Fibroblast of lung (primary cell): ENCODE data around the gene DHX38. TPM values are rescaled to one million over a fixed set of nuclear protein-coding genes. Genes with fewer than 3 reads are reported as not detected.

Experiments used
- DNase-seq, 2 donors: peaks; one replicate each; pipeline versions ENCODE4 v3.0.0 to v3.0.0-alpha.2; 2010; ENCODE audit warnings: low read depth in 2 of 2
- H2AFZ ChIP-seq: 2 replicates; pipeline ENCODE4 v1.5.1; 2012; ENCODE audit warnings: low read length, control low read depth, inconsistent platforms
- H3K27ac ChIP-seq: 2 replicates; pipeline ENCODE4 v1.5.1; 2011; ENCODE audit warnings: low read length, control low read depth; ENCODE audit not compliant: insufficient read depth
- H3K27me3 ChIP-seq: 2 replicates; pipeline ENCODE4 v1.5.1; 2011; ENCODE audit warnings: mild to moderate bottlenecking, low read length; ENCODE audit not compliant: control insufficient read depth, insufficient read depth
- H3K36me3 ChIP-seq: 2 replicates; pipeline ENCODE4 v1.5.1; 2011; ENCODE audit warnings: low read length; ENCODE audit not compliant: control insufficient read depth, insufficient read depth
- H3K4me1 ChIP-seq: 2 replicates; pipeline ENCODE4 v1.5.1; 2011; ENCODE audit warnings: low read length; ENCODE audit not compliant: control insufficient read depth, insufficient read depth; ENCODE audit errors: extremely low read depth
- H3K4me2 ChIP-seq: 2 replicates; pipeline ENCODE4 v1.5.1; 2011; ENCODE audit warnings: low read length, control low read depth; ENCODE audit not compliant: insufficient read depth; ENCODE audit errors: extremely low read depth
- H3K4me3 ChIP-seq, 4 experiments: fragments of 200-600 bp in 1 of 4; sonication (generic) in 1 of 4; replicated peaks in 1 of 4; 2 replicates each; pipeline ENCODE4 v1.5.1; 2011 to 2016; ENCODE audit warnings: low read length in 4 of 4, low read depth in 3 of 4, mild to moderate bottlenecking in 3 of 4, control low read depth in 2 of 4, inconsistent platforms in 1 of 4, mixed read lengths in 1 of 4; ENCODE audit not compliant: insufficient read depth in 1 of 4; ENCODE audit errors: control extremely low read depth in 1 of 4
- H3K79me2 ChIP-seq: 2 replicates; pipeline ENCODE4 v1.5.1; 2012; ENCODE audit warnings: mild to moderate bottlenecking, low read length, inconsistent platforms; ENCODE audit not compliant: control insufficient read depth, insufficient read depth
- H3K9ac ChIP-seq: 2 replicates; pipeline ENCODE4 v1.5.1; 2011; ENCODE audit warnings: mild to moderate bottlenecking, low read length, control low read depth; ENCODE audit not compliant: insufficient read depth
- H3K9me3 ChIP-seq: 2 replicates; pipeline ENCODE4 v1.5.1; 2012; ENCODE audit warnings: low read depth, low read length; ENCODE audit not compliant: control insufficient read depth, insufficient read depth
- H4K20me1 ChIP-seq: 2 replicates; pipeline ENCODE4 v1.5.1; 2011; ENCODE audit warnings: low read length; ENCODE audit not compliant: control insufficient read depth, insufficient read depth; ENCODE audit errors: extremely low read depth
- EZH2 ChIP-seq: IDR thresholded peaks from 2 replicates; pipeline ENCODE4 v1.5.1; 2012; ENCODE audit warnings: low read length, control low read depth, mild to moderate bottlenecking; ENCODE audit errors: missing control alignments
- polyA plus RNA-seq, 2 donors: library from polyadenylated mRNA; depleted of rRNA in 1 of 2; stranded (reverse) in 1 of 2; unstranded in 1 of 2; fragments of >200 nt; gene quantifications; 2 replicates each; pipeline ENCODE4 v1.2.1, GENCODE V29; 2011 to 2012; ENCODE audit warnings: missing spikeins in 1 of 2
- total RNA-seq: library from RNA; depleted of rRNA; stranded (reverse); fragments of >200 nt; gene quantifications from 2 replicates; pipeline ENCODE4 v1.2.1, GENCODE V29; 2014
- TF ChIP-seq, protein P1 (sequence below), 2 donors: IDR thresholded peaks in 1 of 2; conservative IDR thresholded peaks in 1 of 2; 1 replicate in 1 of 2; 2 replicates in 1 of 2; pipeline ENCODE4 v1.5.1; 2011 to 2012; ENCODE audit warnings: low read length in 2 of 2, control low read depth in 1 of 2, inconsistent platforms in 1 of 2, low read depth in 1 of 2, mild to moderate bottlenecking in 1 of 2

Gene DHX38
- total and polyA plus RNA-seq, 2 donors (not counting 1 experiment from before 2014, with no cell fraction given): 31.4 to 80.3 TPM

DNA sequence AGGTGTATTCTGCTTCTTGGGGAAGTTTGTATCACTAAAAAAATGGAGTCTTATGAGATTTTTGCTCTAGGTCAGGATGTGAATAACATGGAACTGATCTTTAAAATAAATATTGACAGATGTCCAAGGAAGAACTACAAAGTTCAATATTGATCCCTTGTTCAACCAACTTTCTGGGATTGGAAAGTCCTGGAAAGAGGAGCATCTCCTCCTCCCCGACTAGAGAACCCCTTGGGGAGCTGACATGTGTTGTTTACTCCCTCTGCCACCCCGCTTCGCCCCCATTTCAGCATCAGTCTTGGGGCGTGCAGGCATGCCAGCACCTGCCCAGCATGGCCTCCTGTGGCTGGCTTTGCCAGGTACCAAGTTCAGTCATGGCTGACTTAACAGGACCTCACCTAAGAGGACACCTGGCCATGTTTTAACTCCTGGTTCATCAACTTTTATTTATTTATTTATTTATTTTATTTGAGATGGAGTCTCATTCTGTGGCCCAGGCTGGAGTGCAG is 44.5 kb downstream of the DHX38 start:
- Histone ChIP-seq H3K79me2 (no peaks in the 10 kb centered on the region), H2AFZ (no peak overlapping the region), H3K4me2 (no peak overlapping the region), H3K4me3 (no peak overlapping the region), H3K27ac (no peak overlapping the region), H3K27me3 (no peaks in the 10 kb centered on the region), H3K9me3 (no peaks in the 10 kb centered on the region), H4K20me1 (no peaks in the 10 kb centered on the region), H3K4me1 (no peaks in the 10 kb centered on the region), H3K36me3 (no peaks in the 10 kb centered on the region), H3K9ac (no peak overlapping the region)
- TF ChIP-seq, protein P1, sequence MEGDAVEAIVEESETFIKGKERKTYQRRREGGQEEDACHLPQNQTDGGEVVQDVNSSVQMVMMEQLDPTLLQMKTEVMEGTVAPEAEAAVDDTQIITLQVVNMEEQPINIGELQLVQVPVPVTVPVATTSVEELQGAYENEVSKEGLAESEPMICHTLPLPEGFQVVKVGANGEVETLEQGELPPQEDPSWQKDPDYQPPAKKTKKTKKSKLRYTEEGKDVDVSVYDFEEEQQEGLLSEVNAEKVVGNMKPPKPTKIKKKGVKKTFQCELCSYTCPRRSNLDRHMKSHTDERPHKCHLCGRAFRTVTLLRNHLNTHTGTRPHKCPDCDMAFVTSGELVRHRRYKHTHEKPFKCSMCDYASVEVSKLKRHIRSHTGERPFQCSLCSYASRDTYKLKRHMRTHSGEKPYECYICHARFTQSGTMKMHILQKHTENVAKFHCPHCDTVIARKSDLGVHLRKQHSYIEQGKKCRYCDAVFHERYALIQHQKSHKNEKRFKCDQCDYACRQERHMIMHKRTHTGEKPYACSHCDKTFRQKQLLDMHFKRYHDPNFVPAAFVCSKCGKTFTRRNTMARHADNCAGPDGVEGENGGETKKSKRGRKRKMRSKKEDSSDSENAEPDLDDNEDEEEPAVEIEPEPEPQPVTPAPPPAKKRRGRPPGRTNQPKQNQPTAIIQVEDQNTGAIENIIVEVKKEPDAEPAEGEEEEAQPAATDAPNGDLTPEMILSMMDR (conservative IDR thresholded peaks at IDR 0.05 in 1 of 2, IDR thresholded peaks at IDR 0.05 in 1 of 2; ENCODE audit: low read depth in 1 of 2, low read length in 2 of 2): no peak
- no peak for TF ChIP-seq EZH2
- no peak for DNase-seq

- no peak overlapping the region for H3K4me2 ChIP-seq
- H3K4me3 ChIP-seq: no peak overlapping the region
- no peaks in the 10 kb centered on the region for H3K4me1 ChIP-seq
- H3K9me3 ChIP-seq: no peaks in the 10 kb centered on the region
- no peaks in the 10 kb centered on the region for H3K36me3 ChIP-seq
- H3K9ac ChIP-seq: no peak overlapping the region
- no peak for DNase-seq
- H3K27ac ChIP-seq: no peak overlapping the region
- H3K79me2 ChIP-seq: no peaks in the 10 kb centered on the region
- TF ChIP-seq EZH2: no peak
- TF ChIP-seq, protein P1 (conservative IDR thresholded peaks at IDR 0.05 in 1 of 2, IDR thresholded peaks at IDR 0.05 in 1 of 2; ENCODE audit: low read depth in 1 of 2, low read length in 2 of 2): no peak
- H4K20me1 ChIP-seq: no peaks in the 10 kb centered on the region
- no peak overlapping the region for H2AFZ ChIP-seq
- no peaks in the 10 kb centered on the region for H3K27me3 ChIP-seq
These were observed 46.3 kb downstream of the DHX38 start for GRCh38 chr16:72139908-72140307.

DNA sequence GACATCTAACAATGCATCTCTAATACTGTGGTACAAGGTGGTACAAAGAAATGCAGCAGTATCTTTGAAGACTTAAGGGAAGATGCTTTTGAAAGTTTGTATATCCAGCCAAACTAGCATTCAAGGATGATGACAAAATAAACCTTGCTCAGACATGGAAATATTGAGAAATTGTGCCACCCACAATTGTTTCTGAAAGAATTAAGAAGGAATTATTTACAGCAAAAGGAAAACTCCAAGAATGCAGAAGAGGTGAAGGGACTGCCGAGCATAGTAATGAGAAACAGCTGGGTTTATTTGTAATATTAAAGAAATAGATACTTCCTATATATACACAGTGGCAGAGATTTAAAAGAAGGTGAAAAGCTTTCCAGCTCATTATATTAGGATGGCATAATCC is 48.8 kb downstream of the DHX38 start:
- DNase-seq: no peak
- no peaks in the 10 kb centered on the region for H4K20me1 ChIP-seq
- H3K4me2 ChIP-seq: no peak overlapping the region
- no peak overlapping the region for H3K9ac ChIP-seq
- H3K36me3 ChIP-seq: no peaks in the 10 kb centered on the region
- H3K9me3 ChIP-seq: no peaks in the 10 kb centered on the region
- no peak overlapping the region for H3K27ac ChIP-seq
- H3K4me3 ChIP-seq: no peak overlapping the region
- H3K4me1 ChIP-seq: no peaks in the 10 kb centered on the region
- H3K27me3 ChIP-seq: no peaks in the 10 kb centered on the region
- TF ChIP-seq EZH2: no peak
- TF ChIP-seq, protein P1 (conservative IDR thresholded peaks at IDR 0.05 in 1 of 2, IDR thresholded peaks at IDR 0.05 in 1 of 2; ENCODE audit: low read depth in 1 of 2, low read length in 2 of 2): no peak
- H3K79me2 ChIP-seq: no peaks in the 10 kb centered on the region
- no peak overlapping the region for H2AFZ ChIP-seq
